Measurements from ENCODE around the gene SF3B2.

The SF3B2 gene

DNA sequence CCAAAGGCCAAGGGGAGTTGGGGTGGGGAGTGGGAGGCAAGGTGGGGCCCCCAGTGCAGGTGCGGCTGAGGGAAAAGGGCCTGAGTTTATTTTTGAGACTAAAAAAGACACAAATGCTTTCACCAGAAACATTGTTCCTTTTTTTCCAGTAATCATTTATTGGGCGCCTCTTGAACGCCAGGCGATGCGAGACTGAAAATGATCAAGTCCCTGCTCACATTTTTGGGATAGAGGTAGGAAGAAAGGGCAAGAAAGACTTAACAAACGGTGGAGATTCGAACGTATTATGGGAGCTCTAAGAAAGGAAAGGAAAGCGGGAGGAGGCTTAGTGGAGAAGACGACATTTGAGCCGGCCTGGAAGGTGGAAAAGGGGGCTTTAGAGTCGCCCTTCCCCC is 796 bp upstream of the SF3B2 start:
- TF ChIP-seq, protein P1, sequence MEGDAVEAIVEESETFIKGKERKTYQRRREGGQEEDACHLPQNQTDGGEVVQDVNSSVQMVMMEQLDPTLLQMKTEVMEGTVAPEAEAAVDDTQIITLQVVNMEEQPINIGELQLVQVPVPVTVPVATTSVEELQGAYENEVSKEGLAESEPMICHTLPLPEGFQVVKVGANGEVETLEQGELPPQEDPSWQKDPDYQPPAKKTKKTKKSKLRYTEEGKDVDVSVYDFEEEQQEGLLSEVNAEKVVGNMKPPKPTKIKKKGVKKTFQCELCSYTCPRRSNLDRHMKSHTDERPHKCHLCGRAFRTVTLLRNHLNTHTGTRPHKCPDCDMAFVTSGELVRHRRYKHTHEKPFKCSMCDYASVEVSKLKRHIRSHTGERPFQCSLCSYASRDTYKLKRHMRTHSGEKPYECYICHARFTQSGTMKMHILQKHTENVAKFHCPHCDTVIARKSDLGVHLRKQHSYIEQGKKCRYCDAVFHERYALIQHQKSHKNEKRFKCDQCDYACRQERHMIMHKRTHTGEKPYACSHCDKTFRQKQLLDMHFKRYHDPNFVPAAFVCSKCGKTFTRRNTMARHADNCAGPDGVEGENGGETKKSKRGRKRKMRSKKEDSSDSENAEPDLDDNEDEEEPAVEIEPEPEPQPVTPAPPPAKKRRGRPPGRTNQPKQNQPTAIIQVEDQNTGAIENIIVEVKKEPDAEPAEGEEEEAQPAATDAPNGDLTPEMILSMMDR (conservative IDR thresholded peaks at IDR 0.05; ENCODE audit: low read depth, low read length) = no peak
- no peak for DNase-seq (ENCODE audit: low read depth)
- H3K4me3 ChIP-seq (ENCODE audit: low read depth, low read length) = peak overlapping the region; percentile 96

DNA sequence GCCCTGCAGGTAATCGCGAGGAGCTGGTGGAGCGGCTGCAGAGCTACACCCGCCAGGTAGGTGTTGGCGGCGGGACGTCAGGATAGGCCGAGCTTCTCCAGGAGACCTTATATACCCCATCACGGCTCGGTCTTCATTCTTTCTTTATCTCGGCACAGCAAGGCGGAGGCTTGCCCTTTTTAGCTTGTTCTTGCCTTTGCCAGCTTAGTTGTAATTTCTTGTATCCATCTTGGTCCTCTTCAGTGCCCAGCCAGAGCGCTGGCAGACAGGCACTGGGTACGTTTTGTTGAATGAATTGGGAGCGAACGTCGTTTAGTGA is 459 bp downstream of the SF3B2 start:
- peak; percentile 13 for DNase-seq (ENCODE audit: low read depth)
- TF ChIP-seq, protein P1 (conservative IDR thresholded peaks at IDR 0.05; ENCODE audit: low read depth, low read length) = no peak

DNA sequence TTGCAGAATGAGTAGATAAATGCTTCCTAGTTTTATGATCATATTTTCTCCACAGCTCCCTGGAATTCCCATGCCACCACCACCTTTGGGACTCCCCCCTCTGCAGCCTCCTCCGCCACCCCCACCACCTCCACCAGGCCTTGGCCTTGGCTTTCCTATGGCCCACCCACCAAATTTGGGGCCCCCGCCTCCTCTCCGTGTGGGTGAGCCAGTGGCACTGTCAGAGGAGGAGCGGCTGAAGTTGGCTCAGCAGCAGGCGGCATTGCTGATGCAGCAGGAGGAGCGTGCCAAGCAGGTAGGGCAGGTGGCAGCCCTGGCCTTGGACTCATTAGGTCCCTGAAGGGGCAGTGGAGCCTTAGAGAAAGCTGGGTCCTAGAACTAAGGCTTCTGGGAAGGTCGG is 2.9 kb downstream of the SF3B2 start:
- TF ChIP-seq, protein P1 (conservative IDR thresholded peaks at IDR 0.05; ENCODE audit: low read depth, low read length) = no peak
- H3K4me3 ChIP-seq (ENCODE audit: low read depth, low read length) = no peak overlapping the region
- DNase-seq (ENCODE audit: low read depth) = no peak

More for the DNA sequence above, 459 bp downstream of the SF3B2 start:
- H3K4me3 ChIP-seq (ENCODE audit: low read depth, low read length) = peak overlapping the region; percentile 96

DNA sequence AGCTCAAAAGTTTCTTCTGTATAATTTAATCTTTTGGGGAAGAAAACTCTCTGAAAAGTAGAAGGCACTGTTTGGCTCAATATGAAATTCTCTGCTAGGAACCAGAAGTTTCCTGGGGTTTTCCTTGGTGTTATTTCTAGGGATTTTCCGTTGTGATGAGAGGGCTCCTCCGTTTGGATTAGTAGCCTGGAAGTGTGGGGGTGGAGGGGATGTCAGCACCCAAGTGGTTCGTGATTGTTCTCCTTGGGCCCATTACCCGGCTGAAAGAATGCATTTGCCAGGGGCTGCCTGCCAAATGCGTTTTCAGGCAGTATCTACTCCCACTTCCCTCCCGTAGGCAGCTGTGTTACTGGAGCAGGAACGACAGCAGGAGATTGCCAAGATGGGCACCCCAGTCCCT is 4.3 kb downstream of the SF3B2 start:
- TF ChIP-seq, protein P1 (conservative IDR thresholded peaks at IDR 0.05; ENCODE audit: low read depth, low read length) = no peak
- DNase-seq (ENCODE audit: low read depth) = no peak

DNA sequence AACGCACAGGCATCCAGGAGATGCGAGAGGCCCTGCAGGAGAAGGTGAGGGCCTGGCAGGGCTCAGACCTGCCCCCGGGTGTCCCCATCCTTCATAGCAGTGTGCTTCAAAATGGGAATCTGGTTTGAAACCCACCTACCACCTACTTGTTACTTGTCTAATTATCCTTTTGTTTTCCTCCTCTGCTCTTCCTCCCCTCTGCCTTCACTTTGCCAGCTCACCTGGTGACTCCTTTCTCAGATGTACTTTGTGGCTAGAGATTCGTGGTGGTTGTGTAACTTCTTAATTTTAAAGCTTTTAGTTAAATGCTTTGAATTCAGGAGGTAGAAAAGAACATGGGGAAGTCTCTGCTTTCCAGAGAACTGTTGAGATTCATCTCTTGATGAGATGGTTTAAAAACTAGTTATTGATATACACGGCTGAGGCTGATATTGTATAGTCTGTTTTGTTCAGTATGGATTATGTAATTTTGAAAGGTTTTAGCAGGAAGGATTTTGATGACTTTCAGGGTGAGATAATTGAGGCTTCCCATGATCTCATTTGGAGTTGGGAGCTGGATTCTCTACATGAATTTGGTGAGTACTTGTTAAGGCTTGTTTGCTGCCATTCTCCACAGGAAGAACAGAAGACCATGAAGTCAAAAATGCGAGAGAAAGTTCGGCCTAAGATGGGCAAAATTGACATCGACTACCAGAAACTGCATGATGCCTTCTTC is 8.0 kb downstream of the SF3B2 start:
- no peak for DNase-seq (ENCODE audit: low read depth)
- TF ChIP-seq, protein P1 (conservative IDR thresholded peaks at IDR 0.05; ENCODE audit: low read depth, low read length) = no peak
- no peak overlapping the region for H3K4me3 ChIP-seq (ENCODE audit: low read depth, low read length)

More for the DNA sequence above, 4.3 kb downstream of the SF3B2 start:
- H3K4me3 ChIP-seq (ENCODE audit: low read depth, low read length) = no peak overlapping the region

DNA sequence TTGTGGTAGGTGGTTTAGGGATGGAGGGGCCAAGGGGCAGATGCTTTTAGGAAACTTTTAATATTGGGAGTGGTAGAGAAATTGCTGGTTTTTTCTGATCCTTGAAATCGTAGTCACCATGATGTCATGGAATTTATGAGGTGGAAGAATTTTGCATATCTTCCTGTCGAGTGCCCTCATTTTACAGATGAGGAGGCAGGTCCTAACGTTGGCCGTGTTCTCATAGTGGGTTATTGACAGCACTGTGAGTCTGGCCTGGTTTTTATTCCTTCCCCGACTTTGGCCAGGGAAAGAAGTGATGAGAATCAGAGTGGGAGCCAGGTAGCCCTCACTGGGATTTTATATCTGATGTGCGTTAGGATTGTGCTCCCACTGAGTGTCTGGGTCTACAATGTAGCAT is 9.1 kb downstream of the SF3B2 start:
- TF ChIP-seq, protein P1 (conservative IDR thresholded peaks at IDR 0.05; ENCODE audit: low read depth, low read length) = no peak
- H3K4me3 ChIP-seq (ENCODE audit: low read depth, low read length) = no peak overlapping the region
- no peak for DNase-seq (ENCODE audit: low read depth)

DNA sequence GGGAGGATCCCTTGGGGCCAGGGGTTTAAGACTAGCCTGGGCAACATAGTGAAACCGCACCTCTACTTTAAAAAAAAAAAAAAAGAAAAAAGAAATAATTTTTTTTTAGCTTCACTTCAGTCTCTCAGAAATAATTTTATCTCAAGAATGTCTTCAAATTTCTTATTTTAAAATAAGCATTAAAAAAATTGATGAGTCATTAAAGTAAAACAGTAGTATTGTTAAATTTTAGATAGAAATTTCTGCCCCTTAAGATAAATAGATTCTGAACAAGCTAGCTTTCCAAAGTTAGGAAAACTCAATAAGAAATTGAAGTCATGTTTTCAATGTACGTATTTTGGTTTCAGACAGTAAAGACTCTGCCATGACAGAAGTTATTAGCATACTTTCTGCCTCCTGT is 10.2 kb downstream of the SF3B2 start:
- TF ChIP-seq, protein P1 (conservative IDR thresholded peaks at IDR 0.05; ENCODE audit: low read depth, low read length) = no peak
- H3K4me3 ChIP-seq (ENCODE audit: low read depth, low read length) = no peak overlapping the region
- DNase-seq (ENCODE audit: low read depth) = no peak
